Measurements from ENCODE around the gene TTC7B.

DNA sequence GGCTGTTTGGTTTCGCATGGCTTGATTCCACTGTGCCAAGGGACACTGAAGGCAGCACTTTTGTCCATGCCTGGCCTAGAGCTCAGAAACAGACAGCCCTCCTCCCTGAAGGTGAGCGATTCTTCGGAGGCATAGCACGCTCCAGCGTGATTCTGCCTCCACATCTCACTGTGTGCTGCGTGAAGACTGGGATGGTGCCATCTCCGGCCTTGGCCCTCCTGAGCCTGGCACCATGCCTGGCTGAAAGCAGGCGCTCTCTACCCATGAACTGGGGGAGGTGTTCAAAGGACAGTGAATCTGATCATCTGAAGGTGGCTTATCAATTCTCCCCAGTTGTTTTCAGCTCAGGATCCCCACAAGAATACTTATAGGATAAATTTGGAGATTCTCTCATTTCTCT, 187.4 kb downstream of the TTC7B start:
- TF ChIP-seq, protein P1, sequence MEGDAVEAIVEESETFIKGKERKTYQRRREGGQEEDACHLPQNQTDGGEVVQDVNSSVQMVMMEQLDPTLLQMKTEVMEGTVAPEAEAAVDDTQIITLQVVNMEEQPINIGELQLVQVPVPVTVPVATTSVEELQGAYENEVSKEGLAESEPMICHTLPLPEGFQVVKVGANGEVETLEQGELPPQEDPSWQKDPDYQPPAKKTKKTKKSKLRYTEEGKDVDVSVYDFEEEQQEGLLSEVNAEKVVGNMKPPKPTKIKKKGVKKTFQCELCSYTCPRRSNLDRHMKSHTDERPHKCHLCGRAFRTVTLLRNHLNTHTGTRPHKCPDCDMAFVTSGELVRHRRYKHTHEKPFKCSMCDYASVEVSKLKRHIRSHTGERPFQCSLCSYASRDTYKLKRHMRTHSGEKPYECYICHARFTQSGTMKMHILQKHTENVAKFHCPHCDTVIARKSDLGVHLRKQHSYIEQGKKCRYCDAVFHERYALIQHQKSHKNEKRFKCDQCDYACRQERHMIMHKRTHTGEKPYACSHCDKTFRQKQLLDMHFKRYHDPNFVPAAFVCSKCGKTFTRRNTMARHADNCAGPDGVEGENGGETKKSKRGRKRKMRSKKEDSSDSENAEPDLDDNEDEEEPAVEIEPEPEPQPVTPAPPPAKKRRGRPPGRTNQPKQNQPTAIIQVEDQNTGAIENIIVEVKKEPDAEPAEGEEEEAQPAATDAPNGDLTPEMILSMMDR (IDR thresholded peaks at IDR 0.05): no peak
- TF ChIP-seq POLR2A (IDR thresholded peaks at IDR 0.05): no peak

Measured in Peyer's patch (tissue), 4 donors.